PC-9 (cell line): Measurements from ENCODE around the gene MFNG. TPM values are rescaled to one million over a fixed set of nuclear protein-coding genes. Genes with fewer than 3 reads are reported as not detected.

Source experiments
- BruUV-seq: library from RNA; stranded (reverse); fragments of 400-500 nt; replicated peaks from 2 replicates; lab custom pipeline; 2021; lab: Mats Ljungman, UMichigan
- CTCF ChIA-PET: fragments of 300-600 bp; sonication (Branson Sonifier 250); formaldehyde crosslinking; loops from one replicate; lab custom pipeline; 2022; ENCODE audit warnings: antibody characterized with exemption; lab: Charles Lee
- POLR2A ChIA-PET: fragments of 300-600 bp; sonication (Branson Sonifier 250); formaldehyde crosslinking; loops from one replicate; lab custom pipeline; 2022; ENCODE audit warnings: antibody characterized with exemption; ENCODE audit not compliant: unreplicated experiment; lab: Charles Lee
- DNase-seq, 2 experiments: peaks; one replicate each; pipeline versions ENCODE4 v3.0.0 to v3.0.0-alpha.2; 2015 to 2022; ENCODE audit warnings: mixed read lengths in 1 of 2
- H2AFZ ChIP-seq: fragments of 200-600 bp; sonication (generic); 2 replicates; pipeline ENCODE4 v1.8.1; 2017; ENCODE audit warnings: antibody characterized with exemption
- H3F3A ChIP-seq: fragments of 200-600 bp; sonication (generic); 2 replicates; pipeline ENCODE4 v1.8.1; 2017; ENCODE audit warnings: antibody characterized with exemption, mild to moderate bottlenecking, low read depth; ENCODE audit not compliant: insufficient read depth
- H3K27ac ChIP-seq: fragments of 200-600 bp; sonication (generic); 2 replicates; pipeline ENCODE4 v1.6.1; 2016; ENCODE audit warnings: mixed run types
- H3K27me3 ChIP-seq: fragments of 200-600 bp; sonication (generic); 2 replicates; pipeline ENCODE4 v1.6.1; 2016; ENCODE audit warnings: low read depth, mixed run types; ENCODE audit not compliant: insufficient read depth
- H3K36me3 ChIP-seq: fragments of 200-600 bp; sonication (generic); 2 replicates; pipeline ENCODE4 v1.6.1; 2016; ENCODE audit warnings: low read depth, mixed run types
- H3K4me1 ChIP-seq: fragments of 200-600 bp; sonication (generic); replicated peaks from 2 replicates; pipeline ENCODE4 v1.6.1; 2016; ENCODE audit warnings: mixed run types; ENCODE audit not compliant: insufficient read depth
- H3K4me2 ChIP-seq: fragments of 200-600 bp; sonication (generic); 2 replicates; pipeline ENCODE4 v1.6.1; 2017; ENCODE audit warnings: mixed run types
- H3K4me3 ChIP-seq: fragments of 200-600 bp; sonication (generic); 2 replicates; pipeline ENCODE4 v1.6.1; 2016; ENCODE audit warnings: mixed run types
- H3K79me2 ChIP-seq: fragments of 200-600 bp; sonication (generic); 2 replicates; pipeline ENCODE4 v1.6.1; 2017; ENCODE audit warnings: low read depth, mixed run types
- H3K9me2 ChIP-seq: fragments of 200-600 bp; sonication (generic); 2 replicates; pipeline ENCODE4 v1.8.1; 2017; ENCODE audit warnings: mild to moderate bottlenecking; ENCODE audit not compliant: insufficient read depth
- H3K9me3 ChIP-seq: fragments of 200-600 bp; sonication (generic); 2 replicates; pipeline ENCODE4 v1.8.1; 2016; ENCODE audit warnings: low read depth; ENCODE audit not compliant: insufficient read depth
- H4K20me1 ChIP-seq: fragments of 200-600 bp; sonication (generic); 2 replicates; pipeline ENCODE4 v1.8.1; 2017; ENCODE audit not compliant: insufficient read depth
- CTCF ChIP-seq: fragments of 200-600 bp; sonication (generic); conservative IDR thresholded peaks from 2 replicates; pipeline ENCODE4 v1.6.1; 2017; ENCODE audit warnings: mixed run types, antibody characterized with exemption, mild to moderate bottlenecking, moderate library complexity
- EZH2 ChIP-seq: fragments of 200-600 bp; sonication (generic); IDR thresholded peaks from 2 replicates; pipeline ENCODE4 v1.8.0; 2017; ENCODE audit warnings: antibody characterized with exemption, low read depth
- intact Hi-C: fragments of 100-400 bp; cut with micrococcal nuclease; formaldehyde crosslinking; loops from one replicate; pipeline ENCODE4 v1.10.0; 2022; ENCODE audit not compliant: unreplicated experiment
- total RNA-seq: library from RNA; stranded (reverse); gene quantifications from 2 replicates; pipeline ENCODE4 v1.2.3, GENCODE V29; 2021

Gene MFNG
- total RNA-seq, 1 experiment from 2014 or later: 28.1 TPM

GRCh38 chr22:37461961-37462360 lies 24.2 kb downstream of the MFNG start:
- ChIA-PET POLR2A (no interaction called here), CTCF (no interaction called here)
- Histone ChIP-seq H3K27ac (no peak overlapping the region), H3K9me2 (no peaks in the 10 kb centered on the region), H3K9me3 (no peaks in the 10 kb centered on the region), H3K4me2 (no peak overlapping the region), H4K20me1 (no peaks in the 10 kb centered on the region), H3K27me3 (no peaks in the 10 kb centered on the region), H2AFZ (no peak overlapping the region), H3F3A (peaks cover 3% of the 10 kb centered on the region; the same call in 1 of the 2 replicates), H3K4me1 (no peaks in the 10 kb centered on the region), H3K4me3 (no peak overlapping the region), H3K79me2 (no peaks in the 10 kb centered on the region), H3K36me3 (no peaks in the 10 kb centered on the region)
- TF ChIP-seq CTCF (no peak), EZH2 (no peak)
- intact Hi-C loops: no loop called here
- no TSS peak for BruUV-seq
- DNase-seq: no peak

GRCh38 chr22:37460684-37461083 lies 25.5 kb downstream of the MFNG start:
- Histone ChIP-seq H3K9me3 (no peaks in the 10 kb centered on the region), H3K4me2 (no peak overlapping the region), H3K36me3 (no peaks in the 10 kb centered on the region), H3F3A (peaks cover 14% of the 10 kb centered on the region; the same call in 1 of the 2 replicates), H3K27ac (no peak overlapping the region), H4K20me1 (no peaks in the 10 kb centered on the region), H3K9me2 (no peaks in the 10 kb centered on the region), H3K79me2 (no peaks in the 10 kb centered on the region), H3K4me3 (no peak overlapping the region), H2AFZ (no peak overlapping the region), H3K4me1 (peaks cover 11% of the 10 kb centered on the region), H3K27me3 (no peaks in the 10 kb centered on the region)
- no TSS peak for BruUV-seq
- TF ChIP-seq CTCF: no peak
- no peak for TF ChIP-seq EZH2
- CTCF ChIA-PET: interaction anchor here (0.6 kb wide), 1 partner anchor 193 kb away, joined by 3 read pairs; no protein-coding TSS in a partner anchor
- POLR2A ChIA-PET: no interaction called here
- intact Hi-C loops: no loop called here
- no peak for DNase-seq

GRCh38 chr22:37459206-37459605 lies 27.0 kb downstream of the MFNG start:
- H3K27ac ChIP-seq: no peak overlapping the region
- ChIA-PET CTCF (interaction anchor here (0.7 kb wide), 3 partner anchors 57 to 1081 kb away, joined by 3 to 14 read pairs (median 5); no protein-coding TSS in a partner anchor), POLR2A (no interaction called here)
- H3K27me3 ChIP-seq: no peaks in the 10 kb centered on the region
- H4K20me1 ChIP-seq: no peaks in the 10 kb centered on the region
- no peak overlapping the region for H3K4me2 ChIP-seq
- TF ChIP-seq EZH2 (no peak), CTCF (no peak)
- intact Hi-C loops: loop anchor here (5.0 to 10.0 kb wide), 5 partner anchors 108 to 677 kb away; no protein-coding TSS in a partner anchor
- H3F3A ChIP-seq: peaks cover 20% of the 10 kb centered on the region
- no peaks in the 10 kb centered on the region for H3K9me3 ChIP-seq
- DNase-seq: no peak
- H3K36me3 ChIP-seq: no peaks in the 10 kb centered on the region
- no peaks in the 10 kb centered on the region for H3K79me2 ChIP-seq
- no peak overlapping the region for H3K4me3 ChIP-seq
- BruUV-seq: no TSS peak
- no peak overlapping the region for H2AFZ ChIP-seq
- peaks cover 26% of the 10 kb centered on the region for H3K4me1 ChIP-seq
- H3K9me2 ChIP-seq: no peaks in the 10 kb centered on the region
